GM12891 (cell line): ENCODE results near the gene GTF2A1.

ENCODE experiments used
- PAX5 ChIP-seq: IDR thresholded peaks from 2 replicates; pipeline ENCODE4 v1.6.1; 2011; ENCODE audit warnings: low read length, moderate library complexity, mild to moderate bottlenecking; ENCODE audit not compliant: insufficient read depth, severe bottlenecking
- POLR2A ChIP-seq: IDR thresholded peaks from 2 replicates; pipeline ENCODE4 v1.6.1; 2011; ENCODE audit warnings: low read depth, low read length, control low read depth
- POLR2AphosphoS5 ChIP-seq: IDR thresholded peaks from 2 replicates; pipeline ENCODE4 v1.6.1; 2011; ENCODE audit warnings: low read depth, low read length, control low read depth
- POU2F2 ChIP-seq: IDR thresholded peaks from 2 replicates; pipeline ENCODE4 v1.6.1; 2011; ENCODE audit warnings: low read depth, mild to moderate bottlenecking, control low read depth, low read length, moderate library complexity
- TAF1 ChIP-seq: IDR thresholded peaks from 2 replicates; pipeline ENCODE4 v1.6.1; 2011; ENCODE audit warnings: low read depth, low read length, control low read depth

GRCh38 chr14:81162941-81163340 is 57.8 kb downstream of the GTF2A1 start:
- no peak for TF ChIP-seq TAF1
- no peak for TF ChIP-seq PAX5
- no peak for TF ChIP-seq POLR2AphosphoS5
- no peak for TF ChIP-seq POLR2A
- TF ChIP-seq POU2F2 = no peak
